Activated T-helper 9 cell treated with anti-CD3 and anti-CD28 coated beads, Interleukin-2, amount 50 U/mL, for 16 hours (primary cell): ENCODE measurements around the gene SUN1.
A peak's percentile ranks its signal among the peaks of the same experiment; 100 is the strongest.
"Not testable (repeated sequence)": the region's sequence is repeated elsewhere in the genome, so short reads cannot be mapped to it uniquely, and the experiment has no call there.

ENCODE experiments used
- DNase-seq: peaks from one replicate; pipeline ENCODE4 v3.0.0-alpha.2; 2020; ENCODE audit warnings: low read depth

The SUN1 gene

GRCh38 chr7:856444-857095 is 24.3 kb downstream of the SUN1 start:
- no peak for DNase-seq

- no peak for DNase-seq
These were observed 25.4 kb downstream of the SUN1 start for GRCh38 chr7:857661-858060.

GRCh38 chr7:859359-860030 is 27.2 kb downstream of the SUN1 start:
- no peak for DNase-seq

GRCh38 chr7:860149-860548 is 27.9 kb downstream of the SUN1 start:
- DNase-seq = no peak

GRCh38 chr7:861222-861621 is 28.9 kb downstream of the SUN1 start:
- no peak for DNase-seq

- DNase-seq = no peak
These were observed 29.9 kb downstream of the SUN1 start for GRCh38 chr7:862157-862556.

- no peak for DNase-seq
These were observed 30.8 kb downstream of the SUN1 start for GRCh38 chr7:863106-863505.

GRCh38 chr7:865921-866320 is 33.6 kb downstream of the SUN1 start:
- no peak for DNase-seq

- DNase-seq = no peak
These were observed 34.7 kb downstream of the SUN1 start for GRCh38 chr7:867001-867405.

GRCh38 chr7:867406-868188 is 35.3 kb downstream of the SUN1 start:
- DNase-seq = no peak

GRCh38 chr7:868189-868486 is 35.9 kb downstream of the SUN1 start:
- no peak for DNase-seq

GRCh38 chr7:869348-869747 is 37.1 kb downstream of the SUN1 start:
- no peak for DNase-seq

GRCh38 chr7:871900-872537 is 39.7 kb downstream of the SUN1 start:
- DNase-seq = no peak

- not testable (repeated sequence) for DNase-seq
These were observed 40.4 kb downstream of the SUN1 start for GRCh38 chr7:872685-873084.

- peak; percentile 55 for DNase-seq
These were observed 41.2 kb downstream of the SUN1 start for GRCh38 chr7:873367-874002.

- DNase-seq = no peak
These were observed 41.9 kb downstream of the SUN1 start for GRCh38 chr7:874031-874749.

- no peak for DNase-seq
These were observed 42.8 kb downstream of the SUN1 start for GRCh38 chr7:875051-875450.

GRCh38 chr7:875476-876076 is 43.3 kb downstream of the SUN1 start:
- DNase-seq = no peak

GRCh38 chr7:876077-876971 is 44.0 kb downstream of the SUN1 start, which contains the start of gene GET4:
TSS of gene GET4 (plus strand) at chr7:876554. CDS start at chr7:876646, 92 bp downstream.
- DNase-seq = peak; percentile 94

- DNase-seq = no peak
These were observed 44.7 kb downstream of the SUN1 start for GRCh38 chr7:876972-877311.
